ENCODE measurements around the gene TNFRSF25.
"Not testable (repeated sequence)": the region's sequence is repeated elsewhere in the genome, so short reads cannot be mapped to it uniquely, and the experiment has no call there.

The TNFRSF25 gene

GRCh38 chr1:6441586-6441985, 24.4 kb downstream of the TNFRSF25 start:
- Histone ChIP-seq H4K5ac (ENCODE audit: low read length) (no peak overlapping the region), H4K8ac (ENCODE audit: low read depth, low read length) (no peak overlapping the region), H2BK120ac (ENCODE audit: low read depth, low read length) (no peak overlapping the region), H3K9ac (ENCODE audit: low read length) (no peak overlapping the region), H3K27me3 (ENCODE audit: insufficient read depth, low read length, poor library complexity) (no peaks in the 10 kb centered on the region), H2BK5ac (ENCODE audit: low read length) (no peak overlapping the region), H2BK15ac (replicated peaks; ENCODE audit: low read depth) (no peak overlapping the region), H3K4me2 (ENCODE audit: low read length) (no peak overlapping the region), H3K4me1 (ENCODE audit: control insufficient read depth, low read depth, low read length) (no peaks in the 10 kb centered on the region), H3K36me3 (ENCODE audit: control insufficient read depth, insufficient read depth, low read length) (no peaks in the 10 kb centered on the region), H3K4me3 (ENCODE audit: low read length) (no peak overlapping the region), H3K18ac (ENCODE audit: low read length) (no peak overlapping the region), H2AK5ac (ENCODE audit: low read length) (no peak overlapping the region), H3K56ac (ENCODE audit: low read length) (no peak overlapping the region), H3K79me2 (ENCODE audit: control insufficient read depth, insufficient read depth, low read length) (no peaks in the 10 kb centered on the region), H3K79me1 (ENCODE audit: low read length) (no peaks in the 10 kb centered on the region), H3K27ac (ENCODE audit: low read depth, low read length) (no peak overlapping the region), H3K4ac (ENCODE audit: low read depth, low read length) (no peak overlapping the region), H3K23ac (ENCODE audit: low read length) (no peak overlapping the region)
- WGBS (ENCODE audit: extremely low coverage, insufficient coverage, low lambda C conversion rate), result no CpG with 5 or more reads among the region's 7 CpGs
- DNase-seq, result no peak

GRCh38 chr1:6440198-6441126, 25.5 kb downstream of the TNFRSF25 start:
- Histone ChIP-seq H3K18ac (ENCODE audit: low read length) (no peak overlapping the region), H3K4me2 (ENCODE audit: low read length) (no peak overlapping the region), H3K36me3 (ENCODE audit: control insufficient read depth, insufficient read depth, low read length) (no peaks in the 10 kb centered on the region), H3K79me1 (ENCODE audit: low read length) (no peaks in the 10 kb centered on the region), H3K9ac (ENCODE audit: low read length) (no peak overlapping the region), H2BK120ac (ENCODE audit: low read depth, low read length) (no peak overlapping the region), H3K56ac (ENCODE audit: low read length) (peak overlapping the region; percentile 82), H4K8ac (ENCODE audit: low read depth, low read length) (no peak overlapping the region), H3K4me1 (ENCODE audit: control insufficient read depth, low read depth, low read length) (no peaks in the 10 kb centered on the region), H3K4me3 (ENCODE audit: low read length) (no peak overlapping the region), H3K79me2 (ENCODE audit: control insufficient read depth, insufficient read depth, low read length) (no peaks in the 10 kb centered on the region), H4K5ac (ENCODE audit: low read length) (no peak overlapping the region), H2BK5ac (ENCODE audit: low read length) (no peak overlapping the region), H3K27ac (ENCODE audit: low read depth, low read length) (no peak overlapping the region), H3K27me3 (ENCODE audit: insufficient read depth, low read length, poor library complexity) (no peaks in the 10 kb centered on the region), H3K4ac (ENCODE audit: low read depth, low read length) (no peak overlapping the region), H3K23ac (ENCODE audit: low read length) (no peak overlapping the region), H2BK15ac (replicated peaks; ENCODE audit: low read depth) (no peak overlapping the region), H2AK5ac (ENCODE audit: low read length) (no peak overlapping the region)
- peak; percentile 73 for DNase-seq
- no CpG with 5 or more reads among the region's 101 CpGs for WGBS (ENCODE audit: extremely low coverage, insufficient coverage, low lambda C conversion rate)

- no peak overlapping the region for H2AK5ac ChIP-seq (ENCODE audit: low read length)
- no peak overlapping the region for H3K4me3 ChIP-seq (ENCODE audit: low read length)
- H4K8ac ChIP-seq (ENCODE audit: low read depth, low read length), result no peak overlapping the region
- no peak overlapping the region for H2BK5ac ChIP-seq (ENCODE audit: low read length)
- peak; percentile 91 for DNase-seq
- H3K4ac ChIP-seq (ENCODE audit: low read depth, low read length), result no peak overlapping the region
- no peak overlapping the region for H2BK15ac ChIP-seq (replicated peaks; ENCODE audit: low read depth)
- H3K79me2 ChIP-seq (ENCODE audit: control insufficient read depth, insufficient read depth, low read length), result no peaks in the 10 kb centered on the region
- no peaks in the 10 kb centered on the region for H3K36me3 ChIP-seq (ENCODE audit: control insufficient read depth, insufficient read depth, low read length)
- H2BK120ac ChIP-seq (ENCODE audit: low read depth, low read length), result no peak overlapping the region
- no peak overlapping the region for H3K27ac ChIP-seq (ENCODE audit: low read depth, low read length)
- no peaks in the 10 kb centered on the region for H3K4me1 ChIP-seq (ENCODE audit: control insufficient read depth, low read depth, low read length)
- no CpG with 5 or more reads among the region's 5 CpGs for WGBS (ENCODE audit: extremely low coverage, insufficient coverage, low lambda C conversion rate)
- no peaks in the 10 kb centered on the region for H3K27me3 ChIP-seq (ENCODE audit: insufficient read depth, low read length, poor library complexity)
- H3K23ac ChIP-seq (ENCODE audit: low read length), result no peak overlapping the region
- H3K79me1 ChIP-seq (ENCODE audit: low read length), result no peaks in the 10 kb centered on the region
- H3K9ac ChIP-seq (ENCODE audit: low read length), result no peak overlapping the region
- H4K5ac ChIP-seq (ENCODE audit: low read length), result no peak overlapping the region
- H3K4me2 ChIP-seq (ENCODE audit: low read length), result no peak overlapping the region
- H3K56ac ChIP-seq (ENCODE audit: low read length), result no peak overlapping the region
- H3K18ac ChIP-seq (ENCODE audit: low read length), result no peak overlapping the region
Observed at GRCh38 chr1:6438047-6438525, 27.9 kb downstream of the TNFRSF25 start.

- H3K9ac ChIP-seq (ENCODE audit: low read length); H3K4me3 ChIP-seq (ENCODE audit: low read length); H3K79me2 ChIP-seq (ENCODE audit: control insufficient read depth, insufficient read depth, low read length); H3K4me1 ChIP-seq (ENCODE audit: control insufficient read depth, low read depth, low read length); H2BK120ac ChIP-seq (ENCODE audit: low read depth, low read length); H3K27me3 ChIP-seq (ENCODE audit: insufficient read depth, low read length, poor library complexity); H4K5ac ChIP-seq (ENCODE audit: low read length); H3K4ac ChIP-seq (ENCODE audit: low read depth, low read length); H4K8ac ChIP-seq (ENCODE audit: low read depth, low read length); DNase-seq; H3K4me2 ChIP-seq (ENCODE audit: low read length); H3K56ac ChIP-seq (ENCODE audit: low read length); H3K36me3 ChIP-seq (ENCODE audit: control insufficient read depth, insufficient read depth, low read length); H3K23ac ChIP-seq (ENCODE audit: low read length); H3K18ac ChIP-seq (ENCODE audit: low read length); H3K27ac ChIP-seq (ENCODE audit: low read depth, low read length); H3K79me1 ChIP-seq (ENCODE audit: low read length); H2BK15ac ChIP-seq (replicated peaks; ENCODE audit: low read depth); H2BK5ac ChIP-seq (ENCODE audit: low read length); H2AK5ac ChIP-seq (ENCODE audit: low read length): not testable (repeated sequence)
- WGBS (ENCODE audit: extremely low coverage, insufficient coverage, low lambda C conversion rate), result no CpG with 5 or more reads among the region's 22 CpGs
Observed at GRCh38 chr1:6437012-6437700, 28.8 kb downstream of the TNFRSF25 start.

GRCh38 chr1:6436277-6436676, 29.7 kb downstream of the TNFRSF25 start:
- H3K79me2 ChIP-seq (ENCODE audit: control insufficient read depth, insufficient read depth, low read length); H3K4me2 ChIP-seq (ENCODE audit: low read length): not testable (repeated sequence)
- no CpG with 5 or more reads among the region's 3 CpGs for WGBS (ENCODE audit: extremely low coverage, insufficient coverage, low lambda C conversion rate)

More at GRCh38 chr1:6436277-6436676, 29.7 kb downstream of the TNFRSF25 start:
- H3K18ac ChIP-seq (ENCODE audit: low read length); H2AK5ac ChIP-seq (ENCODE audit: low read length); H3K36me3 ChIP-seq (ENCODE audit: control insufficient read depth, insufficient read depth, low read length); H3K4ac ChIP-seq (ENCODE audit: low read depth, low read length); H4K5ac ChIP-seq (ENCODE audit: low read length); H3K27me3 ChIP-seq (ENCODE audit: insufficient read depth, low read length, poor library complexity); H3K79me1 ChIP-seq (ENCODE audit: low read length); DNase-seq; H3K9ac ChIP-seq (ENCODE audit: low read length); H3K56ac ChIP-seq (ENCODE audit: low read length); H2BK15ac ChIP-seq (replicated peaks; ENCODE audit: low read depth); H3K4me1 ChIP-seq (ENCODE audit: control insufficient read depth, low read depth, low read length); H4K8ac ChIP-seq (ENCODE audit: low read depth, low read length); H2BK5ac ChIP-seq (ENCODE audit: low read length); H3K23ac ChIP-seq (ENCODE audit: low read length); H2BK120ac ChIP-seq (ENCODE audit: low read depth, low read length); H3K27ac ChIP-seq (ENCODE audit: low read depth, low read length); H3K4me3 ChIP-seq (ENCODE audit: low read length): not testable (repeated sequence)

Measured in mesendoderm (in vitro differentiated cells).